K562 (cell line): Measurements from ENCODE around the gene UBLCP1. TPM values are rescaled to one million over a fixed set of nuclear protein-coding genes. Genes with fewer than 3 reads are reported as not detected.

Source experiments
- ATAC-seq: fragments of 200-7000 bp; cut with Tn5 transposase; 3 replicates; pipeline ENCODE4 v1.9.1; 2020; ENCODE audit warnings: moderate library complexity
- BruUV-seq: library from RNA; stranded (reverse); fragments of 400-500 nt; replicated peaks from 2 replicates; lab custom pipeline; 2021; lab: Mats Ljungman, UMichigan
- CTCF ChIA-PET: fragments of 300-600 bp; formaldehyde crosslinking; extraction: SDS; loops from one replicate; lab custom pipeline; 2021; ENCODE audit warnings: low intra/inter-chr PET ratio; lab: Yijun Ruan, JAX
- POLR2A ChIA-PET: fragments of 300-600, 350-650 bp; sonication (Branson Sonifier 250); formaldehyde crosslinking; extraction: SDS; loops from one replicate; lab custom pipeline; 2021; ENCODE audit warnings: antibody characterized with exemption, inconsistent platforms; lab: Yijun Ruan, JAX
- DNase-seq, 4 experiments: peaks; one replicate each; pipeline versions ENCODE4 v3.0.0 to v3.0.0-alpha.2; 2011 to 2018; ENCODE audit warnings: low spot score in 3 of 4, mixed read lengths in 3 of 4; ENCODE audit errors: extremely low read depth in 1 of 4
- FAIRE-seq: peaks from 2 replicates; lab custom pipeline; 2011; peaks lifted over from hg19 to GRCh38; lab: Jason Lieb, UNC
- H2AFZ ChIP-seq: 2 replicates; pipeline ENCODE4 v1.6.0; 2011; ENCODE audit warnings: low read depth, low read length, control low read depth, inconsistent platforms
- H3K27ac ChIP-seq: fragments of 200-600 bp; 3 replicates; pipeline ENCODE4 v1.8.0; 2011; ENCODE audit warnings: low read depth, mild to moderate bottlenecking, control low read depth, inconsistent platforms, low read length, moderate library complexity, mixed read lengths; ENCODE audit errors: extremely low read depth
- H3K27me3 ChIP-seq, 2 experiments: fragments of 300-600 bp in 1 of 2; 2 replicates in 1 of 2; 3 replicates in 1 of 2; pipeline versions ENCODE4 v1.6.0 to v1.8.0; 2011; ENCODE audit warnings: inconsistent platforms in 2 of 2, low read length in 2 of 2, mild to moderate bottlenecking in 1 of 2, mixed read lengths in 1 of 2, moderate library complexity in 1 of 2; ENCODE audit not compliant: control insufficient read depth in 2 of 2, insufficient read depth in 2 of 2
- H3K36me3 ChIP-seq: fragments of 300-600 bp; 3 replicates; pipeline ENCODE4 v1.8.0; 2011; ENCODE audit warnings: mild to moderate bottlenecking, low read length, inconsistent platforms; ENCODE audit not compliant: control insufficient read depth, insufficient read depth
- H3K4me1 ChIP-seq, 2 experiments: fragments of 200-600 bp in 1 of 2; replicated peaks in 1 of 2; 2 replicates in 1 of 2; 3 replicates in 1 of 2; pipeline versions ENCODE4 v1.5.1 to v1.8.0; 2011; ENCODE audit warnings: inconsistent platforms in 2 of 2, low read length in 2 of 2, mild to moderate bottlenecking in 1 of 2, mixed read lengths in 1 of 2, moderate library complexity in 1 of 2; ENCODE audit not compliant: control insufficient read depth in 2 of 2, insufficient read depth in 2 of 2
- H3K4me2 ChIP-seq: 2 replicates; pipeline ENCODE4 v1.6.1; 2011; ENCODE audit warnings: low read length, control low read depth, inconsistent platforms, mixed read lengths; ENCODE audit not compliant: insufficient read depth
- H3K4me3 ChIP-seq: fragments of 200-600 bp; sonication (generic), shearing (Covaris generic); 2 replicates; pipeline ENCODE4 v1.5.1; 2016; ENCODE audit warnings: control low read depth, inconsistent platforms
- H3K79me2 ChIP-seq: fragments of 200-600 bp; 3 replicates; pipeline ENCODE4 v1.8.0; 2011; ENCODE audit warnings: low read length, inconsistent platforms; ENCODE audit not compliant: control insufficient read depth, insufficient read depth
- H3K9ac ChIP-seq, 2 experiments: 2 replicates each; pipeline versions ENCODE4 v1.6.0 to v1.6.1; 2011; ENCODE audit warnings: low read depth in 2 of 2, low read length in 2 of 2, control low read depth in 1 of 2, inconsistent platforms in 1 of 2, mild to moderate bottlenecking in 1 of 2, mixed read lengths in 1 of 2; ENCODE audit not compliant: insufficient read depth in 1 of 2
- H3K9me1 ChIP-seq: one replicate; pipeline ENCODE4 v1.6.0; 2011; ENCODE audit warnings: inconsistent platforms, mild to moderate bottlenecking, low read length, moderate library complexity; ENCODE audit not compliant: control insufficient read depth, insufficient read depth
- H3K9me3 ChIP-seq: replicated peaks from 2 replicates; pipeline ENCODE4 v1.5.1; 2011; ENCODE audit warnings: low read depth, low read length, inconsistent platforms; ENCODE audit not compliant: control insufficient read depth, insufficient read depth
- H4K20me1 ChIP-seq: replicated peaks from 2 replicates; pipeline ENCODE4 v1.6.1; 2011; ENCODE audit warnings: low read length, inconsistent platforms, mixed read lengths; ENCODE audit not compliant: control insufficient read depth, insufficient read depth
- ATF1 ChIP-seq, 2 experiments: fragments of 450-650 bp in 1 of 2; IDR thresholded peaks; 2 replicates each; pipeline ENCODE4 v1.6.1; 2016; ENCODE audit warnings: missing compliant biosample characterization in 1 of 2, missing genetic modification characterization in 1 of 2
- DPF2 ChIP-seq: fragments of 450-650 bp; IDR thresholded peaks from 2 replicates; pipeline ENCODE4 v1.6.1; 2016
- HMGN3 ChIP-seq: IDR thresholded peaks from 2 replicates; pipeline ENCODE4 v1.6.1; 2011; ENCODE audit warnings: borderline replicate concordance, low read depth, mild to moderate bottlenecking, mixed read lengths, low read length; ENCODE audit not compliant: insufficient read length; ENCODE audit errors: extremely low read depth
- HNRNPLL ChIP-seq: fragments of 200-400 bp; formaldehyde crosslinking; IDR thresholded peaks from 2 replicates; pipeline ENCODE4 v1.6.1; 2017; ENCODE audit warnings: low read length, low read depth, mild to moderate bottlenecking; ENCODE audit not compliant: poor library complexity, severe bottlenecking
- MCM5 ChIP-seq: fragments of 450-650 bp; IDR thresholded peaks from 2 replicates; pipeline ENCODE4 v1.6.1; 2016; ENCODE audit warnings: low read depth
- NRF1 ChIP-seq, 2 experiments: fragments of 450-650 bp; IDR thresholded peaks in 1 of 2; conservative IDR thresholded peaks in 1 of 2; 2 replicates each; pipeline ENCODE4 v1.6.1; 2014; ENCODE audit warnings: mild to moderate bottlenecking in 2 of 2
- ZSCAN29 ChIP-seq: fragments of 450-650 bp; IDR thresholded peaks from 2 replicates; pipeline ENCODE4 v1.6.1; 2017
- WGBS: fragments of 100-300 bp; shearing (Covaris generic); methylation state at CpG from one replicate; pipeline ENCODE4 v1.1.6; 2016; ENCODE audit warnings: low coverage, mixed read lengths; ENCODE audit not compliant: insufficient coverage; ENCODE audit errors: missing lambda C conversion rate; 5-methylcytosine and 5-hydroxymethylcytosine counted together
- in situ Hi-C: fragments of 300-500 bp; cut with MboI; formaldehyde crosslinking; loops from 4 replicates; pipeline ENCODE4 v1.15.0; 2018; ENCODE audit warnings: inconsistent platforms, mixed read lengths
- intact Hi-C: fragments of 100-400 bp; cut with micrococcal nuclease; formaldehyde crosslinking; loops from 2 replicates; pipeline ENCODE4 v1.14.2; 2022
- polyA plus RNA-seq, 8 experiments: library from polyadenylated mRNA; depleted of rRNA in 4 of 8; stranded (reverse) in 5 of 8; unstranded in 3 of 8; fragments of >200 nt; fragmentation: Nextera tagmentation in 2 of 8; fragmentation: Illumina TruSeq in 1 of 8; extraction: Ambion mirVana in 2 of 8; extraction: Trizol in 1 of 8; gene quantifications; 2 replicates each; pipeline versions ENCODE4 v1.2.1 to v1.2.3, GENCODE V29; 2011 to 2014; ENCODE audit warnings: inconsistent platforms in 1 of 8, missing spikeins in 1 of 8
- total RNA-seq, 7 experiments: library from RNA; depleted of rRNA in 6 of 7; stranded (reverse); fragments of >200 nt in 6 of 7; fragmentation: Illumina TruSeq in 2 of 7; extraction: Trizol in 2 of 7; gene quantifications; 2 replicates each; pipeline versions ENCODE4 v1.2.1 to v1.2.3, GENCODE V29; 2011 to 2021; ENCODE audit warnings: low replicate concordance in 1 of 7
- TF ChIP-seq, protein P1 (sequence below): fragments of 250-450 bp; sonication (Bioruptor Pico); IDR thresholded peaks from 2 replicates; pipeline ENCODE4 v1.8.0; 2021; ENCODE audit warnings: mild to moderate bottlenecking, moderate library complexity
- TF ChIP-seq, protein P2 (sequence below): fragments of 450-650 bp; formaldehyde crosslinking; IDR thresholded peaks from 2 replicates; pipeline ENCODE4 v1.4.0; 2020; ENCODE audit warnings: mild to moderate bottlenecking, moderate library complexity
- TF ChIP-seq, protein P3 (sequence below): fragments of 250-450 bp; sonication (Bioruptor Pico); IDR thresholded peaks from 2 replicates; pipeline ENCODE4 v1.4.0; 2020; ENCODE audit warnings: borderline replicate concordance

Gene UBLCP1
- total and polyA plus RNA-seq, 9 of the 15 experiments (the other 6 are each of a cell fraction or from before 2014, with no cell fraction given), result 18.8 to 39.8 (median 30.2) TPM

DNA sequence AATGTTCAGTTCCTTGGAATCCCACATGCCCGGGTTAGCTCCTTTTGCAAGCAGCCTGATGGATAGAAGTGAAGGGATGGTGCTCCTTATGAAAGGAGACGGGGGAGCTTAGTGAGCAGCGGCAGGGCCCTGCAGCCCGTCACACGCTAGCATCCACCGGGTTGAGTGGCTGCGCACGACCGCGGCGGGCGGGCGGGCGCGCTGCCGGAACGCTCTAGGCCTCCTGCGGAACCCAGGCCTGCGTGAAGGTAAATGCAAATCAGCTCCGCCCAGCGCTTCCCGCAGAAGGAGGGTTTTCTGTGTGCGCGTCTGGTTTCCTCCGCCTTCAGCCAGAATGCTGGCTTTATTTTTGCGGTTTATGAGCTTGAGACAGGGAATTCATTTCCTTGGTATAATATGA lies 47.4 kb downstream of the UBLCP1 start:
- Histone ChIP-seq H3K27ac (no peak overlapping the region), H3K9me1 (no peaks in the 10 kb centered on the region), H4K20me1 (no peaks in the 10 kb centered on the region), H3K9ac (no peak overlapping the region), H3K4me2 (peak overlapping the region; percentile 28; the same call in 1 of the 2 replicates), H3K79me2 (no peaks in the 10 kb centered on the region), H3K27me3 (peaks cover 22 to 33% of the 10 kb centered on the region in 2 experiments; a peak in 4 of 5 replicates), H3K4me3 (no peak overlapping the region), H3K4me1 (peaks cover 0 to 4% of the 10 kb centered on the region in 2 experiments; a peak in 1 of 5 replicates), H2AFZ (0 out of 2 replicates have a peak overlapping the region, but pooled peaks have one; percentile 19), H3K9me3 (no peaks in the 10 kb centered on the region), H3K36me3 (no peaks in the 10 kb centered on the region)
- BruUV-seq, result no TSS peak
- ATAC-seq (peak; percentile 78), FAIRE-seq (no peak), DNase-seq (peak in 1 of 4 experiments; percentile 15)
- ChIA-PET POLR2A (interaction anchor here (0.7 kb wide), 1 partner anchor 10 kb away, joined by 3 read pairs; no protein-coding TSS in a partner anchor), CTCF (no interaction called here)
- WGBS, result 2% methylated on average over 15 of the region's 26 CpGs
- intact Hi-C loops, result no loop called here
- in situ Hi-C loops, result loop anchor here (25.0 kb wide), 1 partner anchor 598 kb away; no protein-coding TSS in a partner anchor
- TF ChIP-seq NRF1 (conservative IDR thresholded peaks at IDR 0.05 in 1 of 2, IDR thresholded peaks at IDR 0.05 in 1 of 2), result peak; percentile 60 to 72
- TF ChIP-seq ATF1 (CRISPR knock-in tag; IDR thresholded peaks at IDR 0.05), result no peak
- TF ChIP-seq ATF1 (tag; IDR thresholded peaks at IDR 0.05), result no peak
- TF ChIP-seq, protein P1, sequence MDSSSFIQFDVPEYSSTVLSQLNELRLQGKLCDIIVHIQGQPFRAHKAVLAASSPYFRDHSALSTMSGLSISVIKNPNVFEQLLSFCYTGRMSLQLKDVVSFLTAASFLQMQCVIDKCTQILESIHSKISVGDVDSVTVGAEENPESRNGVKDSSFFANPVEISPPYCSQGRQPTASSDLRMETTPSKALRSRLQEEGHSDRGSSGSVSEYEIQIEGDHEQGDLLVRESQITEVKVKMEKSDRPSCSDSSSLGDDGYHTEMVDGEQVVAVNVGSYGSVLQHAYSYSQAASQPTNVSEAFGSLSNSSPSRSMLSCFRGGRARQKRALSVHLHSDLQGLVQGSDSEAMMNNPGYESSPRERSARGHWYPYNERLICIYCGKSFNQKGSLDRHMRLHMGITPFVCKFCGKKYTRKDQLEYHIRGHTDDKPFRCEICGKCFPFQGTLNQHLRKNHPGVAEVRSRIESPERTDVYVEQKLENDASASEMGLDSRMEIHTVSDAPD (CRISPR knock-in tag), result no peak
- no peak for TF ChIP-seq MCM5
- no peak for TF ChIP-seq ZSCAN29
- no peak for TF ChIP-seq HMGN3
- TF ChIP-seq DPF2, result no peak
- TF ChIP-seq HNRNPLL, result peak; percentile 18
- TF ChIP-seq, protein P2, sequence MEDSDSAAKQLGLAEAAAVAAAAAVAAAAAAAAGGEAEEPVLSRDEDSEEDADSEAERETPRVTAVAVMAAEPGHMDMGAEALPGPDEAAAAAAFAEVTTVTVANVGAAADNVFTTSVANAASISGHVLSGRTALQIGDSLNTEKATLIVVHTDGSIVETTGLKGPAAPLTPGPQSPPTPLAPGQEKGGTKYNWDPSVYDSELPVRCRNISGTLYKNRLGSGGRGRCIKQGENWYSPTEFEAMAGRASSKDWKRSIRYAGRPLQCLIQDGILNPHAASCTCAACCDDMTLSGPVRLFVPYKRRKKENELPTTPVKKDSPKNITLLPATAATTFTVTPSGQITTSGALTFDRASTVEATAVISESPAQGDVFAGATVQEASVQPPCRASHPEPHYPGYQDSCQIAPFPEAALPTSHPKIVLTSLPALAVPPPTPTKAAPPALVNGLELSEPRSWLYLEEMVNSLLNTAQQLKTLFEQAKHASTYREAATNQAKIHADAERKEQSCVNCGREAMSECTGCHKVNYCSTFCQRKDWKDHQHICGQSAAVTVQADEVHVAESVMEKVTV (CRISPR knock-in tag), result no peak
- TF ChIP-seq, protein P3, sequence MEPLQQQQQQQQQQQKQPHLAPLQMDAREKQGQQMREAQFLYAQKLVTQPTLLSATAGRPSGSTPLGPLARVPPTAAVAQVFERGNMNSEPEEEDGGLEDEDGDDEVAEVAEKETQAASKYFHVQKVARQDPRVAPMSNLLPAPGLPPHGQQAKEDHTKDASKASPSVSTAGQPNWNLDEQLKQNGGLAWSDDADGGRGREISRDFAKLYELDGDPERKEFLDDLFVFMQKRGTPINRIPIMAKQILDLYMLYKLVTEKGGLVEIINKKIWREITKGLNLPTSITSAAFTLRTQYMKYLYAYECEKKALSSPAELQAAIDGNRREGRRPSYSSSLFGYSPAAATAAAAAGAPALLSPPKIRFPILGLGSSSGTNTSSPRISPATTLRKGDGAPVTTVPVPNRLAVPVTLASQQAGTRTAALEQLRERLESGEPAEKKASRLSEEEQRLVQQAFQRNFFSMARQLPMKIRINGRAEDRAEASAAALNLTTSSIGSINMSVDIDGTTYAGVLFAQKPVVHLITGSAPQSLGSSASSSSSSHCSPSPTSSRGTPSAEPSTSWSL (CRISPR knock-in tag), result no peak
